HG03520 (cell line): ENCODE measurements around the gene OPTN.
A peak's percentile ranks its signal among the peaks of the same experiment; 100 is the strongest.
"Not testable (repeated sequence)": the region's sequence is repeated elsewhere in the genome, so short reads cannot be mapped to it uniquely, and the experiment has no call there.

Experiments used
- ATAC-seq: cut with Tn5 transposase; IDR thresholded peaks from one replicate; pipeline ENCODE4 v1.9.1; 2021; ENCODE audit warnings: mild to moderate bottlenecking, moderate library complexity; ENCODE audit not compliant: unreplicated experiment

OPTN gene

GRCh38 chr10:13099666-13100348, at the start of gene OPTN:
TSS of gene OPTN (plus strand) at chr10:13100163. CDS start at chr10:13109123, 8,960 bp downstream.
- ATAC-seq, result peak; percentile 51

- no peak for ATAC-seq
These were observed 48.8 kb upstream of the OPTN start for GRCh38 chr10:13051126-13051694.

- ATAC-seq, result not testable (repeated sequence)
These were observed 46.8 kb upstream of the OPTN start for GRCh38 chr10:13053208-13053607.

GRCh38 chr10:13053794-13054462, 46.0 kb upstream of the OPTN start:
- ATAC-seq, result no peak

- no peak for ATAC-seq
These were observed 45.1 kb upstream of the OPTN start for GRCh38 chr10:13054844-13055243.

- no peak for ATAC-seq
These were observed 43.4 kb upstream of the OPTN start for GRCh38 chr10:13056456-13057077.

- ATAC-seq, result no peak
These were observed 37.2 kb upstream of the OPTN start for GRCh38 chr10:13062803-13063202.

GRCh38 chr10:13066527-13066926, 33.4 kb upstream of the OPTN start:
- no peak for ATAC-seq

GRCh38 chr10:13067431-13067830, 32.5 kb upstream of the OPTN start:
- ATAC-seq, result no peak

GRCh38 chr10:13068071-13068470, 31.9 kb upstream of the OPTN start:
- ATAC-seq, result no peak

- no peak for ATAC-seq
These were observed 31.5 kb upstream of the OPTN start for GRCh38 chr10:13068484-13068883.

- no peak for ATAC-seq
These were observed 27.6 kb upstream of the OPTN start for GRCh38 chr10:13072339-13072738.

- no peak for ATAC-seq
These were observed 25.2 kb upstream of the OPTN start for GRCh38 chr10:13074563-13075451.

- no peak for ATAC-seq
These were observed 20.8 kb upstream of the OPTN start for GRCh38 chr10:13078912-13079775.

GRCh38 chr10:13079776-13080050, 20.2 kb upstream of the OPTN start:
- no peak for ATAC-seq

- ATAC-seq, result no peak
These were observed 19.3 kb upstream of the OPTN start for GRCh38 chr10:13080643-13081042.

GRCh38 chr10:13083700-13084099, 16.3 kb upstream of the OPTN start:
- ATAC-seq, result not testable (repeated sequence)

GRCh38 chr10:13086056-13086455, 13.9 kb upstream of the OPTN start:
- no peak for ATAC-seq

GRCh38 chr10:13087601-13087985, 12.4 kb upstream of the OPTN start:
- ATAC-seq, result no peak

- no peak for ATAC-seq
These were observed 11.9 kb upstream of the OPTN start for GRCh38 chr10:13087986-13088618.
